ENCODE results near the gene TBL2.
"Not testable (repeated sequence)": the region's sequence is repeated elsewhere in the genome, so short reads cannot be mapped to it uniquely, and the experiment has no call there.

The TBL2 gene

DNA sequence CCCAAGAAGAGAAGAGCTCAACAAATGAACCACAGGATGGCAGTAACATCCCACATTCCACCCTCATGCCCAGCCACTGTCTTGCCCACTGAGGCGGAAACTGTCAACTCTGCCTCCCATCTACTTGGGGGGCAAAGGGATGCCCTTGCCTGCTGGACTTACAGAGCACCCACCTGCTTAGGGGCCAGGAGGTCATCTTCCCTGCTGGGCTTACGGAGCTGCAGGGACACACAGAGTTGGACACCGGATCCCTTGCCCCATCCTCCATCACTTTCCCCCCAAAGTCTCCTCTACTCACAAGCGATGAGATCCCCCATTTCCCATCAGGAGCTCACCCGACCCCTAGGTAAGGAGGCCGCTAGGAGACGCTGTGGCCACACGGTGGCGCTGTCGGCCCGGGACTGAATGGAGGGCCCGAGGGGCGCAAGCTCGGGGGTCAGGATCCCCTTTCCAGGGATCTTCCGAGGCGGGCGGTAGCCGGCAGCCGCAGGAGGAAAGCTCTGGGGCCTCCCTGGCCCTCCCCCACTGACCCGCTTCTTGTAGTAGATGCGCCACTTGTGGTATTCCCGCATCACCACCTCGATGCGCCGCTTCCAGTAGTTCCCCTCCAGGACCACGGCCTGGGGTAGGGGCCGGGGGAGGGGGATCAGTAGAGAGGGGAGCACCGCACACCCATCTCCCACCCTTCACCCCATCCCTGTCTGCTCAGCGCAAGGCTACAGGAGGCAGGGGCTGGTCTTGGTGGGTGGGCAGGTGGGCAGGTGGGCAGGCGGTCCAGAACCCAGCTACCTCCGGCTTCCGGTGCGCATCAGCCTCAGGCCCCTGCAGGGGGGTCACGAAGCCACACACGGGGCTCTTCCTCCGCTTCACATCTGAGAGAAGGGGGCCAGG is 28.7 kb upstream of the TBL2 start:
- DNase-seq (ENCODE audit: low read depth in 4 of 4, low spot score in 1 of 4) = peak; percentile 39 to 63 (median 54)

DNA sequence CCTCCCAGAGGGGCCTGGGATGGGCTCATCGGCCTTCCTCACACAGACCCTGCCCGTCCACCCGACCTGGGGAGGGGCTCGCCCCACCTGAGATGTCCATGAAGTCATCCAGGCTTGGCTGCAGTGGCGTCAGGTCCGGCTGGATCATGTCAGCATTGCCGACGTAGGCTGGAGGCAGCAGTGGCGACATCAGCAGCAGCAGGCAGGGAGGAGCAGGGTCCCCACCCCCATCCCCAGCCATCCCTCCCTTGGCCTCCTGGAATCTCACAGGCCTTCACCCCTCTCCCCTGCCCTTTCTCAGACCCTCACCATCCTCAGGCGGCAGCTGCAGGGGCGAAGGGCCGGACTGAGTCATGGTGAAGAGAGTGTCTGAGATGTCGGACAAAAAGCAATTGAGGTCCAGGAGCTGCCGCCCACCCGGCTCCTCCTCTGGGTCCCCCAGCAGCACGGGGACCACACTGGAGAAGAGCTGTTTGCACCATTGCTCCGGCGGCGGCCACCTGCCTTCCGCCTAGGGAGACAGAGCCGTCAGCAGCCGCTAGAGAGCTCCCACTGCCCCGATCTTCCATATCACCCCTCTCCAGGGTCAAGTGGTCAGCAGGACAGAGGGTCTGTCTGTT is 27.3 kb upstream of the TBL2 start:
- no peak for DNase-seq (ENCODE audit: low read depth in 4 of 4, low spot score in 1 of 4)

DNA sequence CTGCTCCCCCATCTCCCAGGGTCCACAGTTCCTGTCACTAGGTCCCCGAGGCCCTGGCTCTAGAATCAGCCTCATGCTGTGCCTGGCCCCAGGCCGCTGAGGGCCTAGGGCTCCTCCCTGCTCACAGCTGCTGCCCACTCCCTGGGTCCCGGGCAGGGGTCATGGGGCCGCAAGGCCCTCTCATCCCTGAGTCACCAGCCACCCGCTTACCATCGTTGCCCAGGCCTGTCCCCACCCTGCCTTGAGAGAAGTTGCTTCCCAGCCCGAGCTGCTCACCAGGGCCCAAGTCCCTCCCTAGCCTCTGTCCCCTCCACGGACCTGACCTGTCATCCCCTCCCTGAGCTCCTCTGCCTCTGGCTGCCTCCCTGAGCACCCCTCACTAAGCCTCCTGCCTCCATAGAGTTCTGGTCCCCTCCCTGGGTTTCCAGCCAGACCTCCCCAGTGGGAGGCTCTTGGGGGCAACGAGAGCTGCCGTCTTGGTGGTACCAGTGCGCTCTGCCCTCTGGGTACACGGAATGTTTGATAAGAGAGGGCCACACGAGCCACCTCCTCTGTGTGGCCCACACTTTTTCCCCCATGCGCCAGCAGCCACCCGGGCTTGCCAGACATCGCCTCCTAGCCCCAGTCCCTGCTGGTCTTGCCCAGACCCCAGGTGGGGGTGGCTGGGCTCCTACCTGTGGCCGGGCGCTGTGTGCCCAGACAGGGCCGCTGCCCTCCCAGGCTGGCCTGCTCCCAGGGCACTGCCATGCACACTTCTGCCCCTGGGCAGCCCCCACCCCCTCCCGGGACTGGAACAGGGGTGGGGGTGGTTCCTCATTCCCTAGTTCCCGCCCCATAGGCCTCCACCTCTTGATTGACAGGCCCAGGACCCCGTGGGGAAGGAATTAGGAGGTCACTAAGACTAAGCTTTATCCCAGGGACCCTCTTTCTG is 24.6 kb upstream of the TBL2 start:
- no peak for DNase-seq (ENCODE audit: low read depth in 4 of 4, low spot score in 1 of 4)

DNA sequence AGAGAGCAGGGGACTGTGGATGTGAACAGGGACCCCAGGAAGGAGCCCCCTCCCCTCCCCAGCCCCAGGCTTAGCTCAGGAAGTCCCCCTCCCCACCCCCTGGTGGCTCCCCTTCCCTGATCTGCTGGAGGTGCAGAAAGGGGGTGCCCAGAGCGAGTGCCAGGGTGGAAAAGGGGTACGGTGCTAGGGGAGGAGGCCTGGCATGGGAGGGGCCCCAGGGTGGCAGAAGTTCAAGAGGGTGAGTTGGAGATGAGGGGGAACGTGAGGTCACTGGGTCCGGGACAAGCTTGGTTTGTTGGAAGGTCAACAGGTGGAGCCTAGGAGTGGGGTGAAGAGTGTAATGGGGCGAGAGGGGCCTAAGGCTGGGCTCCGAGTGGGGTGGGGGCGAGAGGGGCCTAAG is 21.5 kb upstream of the TBL2 start:
- no peak for DNase-seq (ENCODE audit: low read depth in 4 of 4, low spot score in 1 of 4)

DNA sequence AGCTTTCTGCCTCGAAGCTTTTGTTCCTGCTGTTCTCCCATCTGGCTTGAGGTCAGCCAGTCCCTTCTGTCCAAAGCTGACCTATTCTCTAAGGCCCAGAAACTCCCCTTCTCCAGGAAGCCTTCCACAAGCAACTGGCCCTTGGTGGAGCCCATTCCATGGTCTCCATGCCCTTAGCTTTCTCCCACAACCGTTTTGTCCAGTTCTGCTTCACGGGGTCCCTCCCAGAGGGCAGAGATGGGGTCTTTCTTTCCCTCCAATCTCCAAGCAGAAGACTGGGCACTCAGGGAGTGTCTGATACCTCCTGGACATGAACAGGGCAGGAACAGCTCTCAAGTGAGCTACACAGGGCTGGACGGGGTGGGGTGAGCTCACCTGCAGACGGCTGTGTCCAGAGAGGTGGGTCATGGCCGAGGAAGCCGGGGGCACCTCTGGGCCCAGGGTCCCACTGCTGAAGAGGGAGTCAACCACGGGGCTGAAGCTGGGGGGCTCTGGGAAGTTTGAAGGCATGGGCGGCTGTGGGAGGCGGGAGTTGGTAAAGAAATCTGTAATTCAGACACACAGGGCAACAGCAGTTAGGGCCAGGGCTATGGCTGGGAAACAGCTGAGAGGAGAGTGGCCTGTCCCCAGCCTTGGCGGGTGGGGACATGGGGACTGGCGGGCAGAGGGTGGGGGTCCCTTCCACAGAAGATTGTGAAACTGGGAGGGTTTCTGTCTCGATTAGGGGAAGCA is 20.9 kb upstream of the TBL2 start:
- DNase-seq (ENCODE audit: low read depth in 4 of 4, low spot score in 1 of 4) = no peak

DNA sequence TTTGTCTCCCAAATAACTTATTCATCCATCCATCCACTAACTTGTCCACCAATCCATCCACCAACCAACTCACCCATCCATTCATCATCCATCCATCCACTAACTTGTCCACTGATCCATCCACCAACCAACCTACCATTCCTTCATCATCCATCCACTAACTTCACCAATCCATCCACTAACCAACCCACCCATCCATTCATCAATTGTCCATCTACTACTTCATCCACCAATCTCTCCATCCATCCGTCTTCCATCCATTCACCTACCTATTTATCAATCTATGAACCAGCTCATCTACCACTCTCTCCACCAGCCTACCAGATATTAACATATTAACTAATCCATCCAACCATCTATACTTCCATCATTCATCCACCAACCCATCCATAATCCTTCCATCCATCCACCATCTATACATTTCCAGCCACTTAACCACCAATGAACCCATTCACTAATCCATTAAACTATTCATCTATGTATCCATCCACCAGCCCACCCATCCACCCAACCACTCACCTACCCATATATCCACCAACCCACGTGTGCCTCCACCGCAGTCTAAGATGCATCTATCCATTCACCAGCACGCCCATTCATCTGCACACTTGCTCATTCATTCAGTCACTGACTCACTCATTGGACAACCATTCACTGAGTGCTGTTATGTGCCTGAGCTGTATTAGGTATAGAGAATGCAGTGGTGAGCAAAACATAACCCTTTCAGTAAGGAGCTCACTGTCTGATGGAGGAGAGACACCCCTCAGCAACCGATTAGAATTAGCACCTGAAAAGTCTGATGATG is 19.8 kb upstream of the TBL2 start:
- no peak for DNase-seq (ENCODE audit: low read depth in 4 of 4, low spot score in 1 of 4)

DNA sequence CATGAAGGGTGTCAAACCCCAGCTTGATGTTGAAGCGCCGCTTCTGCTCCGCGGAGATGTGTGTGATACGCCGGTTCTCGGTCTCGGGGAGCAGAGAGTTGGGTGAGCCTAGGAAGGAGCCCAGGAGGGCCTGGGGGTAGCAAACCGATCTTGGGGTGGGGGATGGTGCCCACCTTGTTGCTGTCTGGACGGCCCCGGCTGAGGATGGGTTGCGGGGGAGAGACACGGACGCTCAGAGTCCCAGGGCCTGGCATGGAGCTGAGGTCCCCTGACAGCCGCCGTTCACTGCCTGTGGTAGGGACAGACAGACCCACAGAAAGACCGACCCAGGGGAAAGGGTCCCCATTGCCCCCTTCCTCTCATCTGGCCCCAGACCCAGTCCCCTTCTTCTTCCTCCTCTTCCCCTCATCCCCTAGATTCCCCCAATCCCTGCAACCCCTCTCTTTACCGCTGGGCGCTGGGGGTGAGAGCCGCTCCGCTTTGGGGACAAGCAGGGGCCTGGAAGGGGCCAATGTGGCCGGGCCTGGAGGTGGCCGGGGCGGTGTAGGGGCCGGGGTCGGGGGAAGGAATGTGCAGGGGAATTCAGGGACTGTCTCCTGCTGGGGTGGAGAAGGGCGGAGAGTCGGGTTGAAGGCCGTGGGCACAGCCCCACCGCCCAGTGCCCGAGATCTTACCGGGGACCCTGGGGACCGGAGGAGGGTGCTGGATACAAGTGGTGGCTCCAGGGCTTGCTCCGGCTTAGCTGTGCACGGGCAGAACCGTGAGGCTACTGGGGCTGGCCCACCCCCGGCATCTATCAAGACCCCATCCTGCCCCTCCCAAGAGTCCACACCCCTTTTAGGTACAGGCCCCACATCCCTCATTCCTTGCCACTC is 18.0 kb upstream of the TBL2 start:
- DNase-seq (ENCODE audit: low read depth in 4 of 4, low spot score in 1 of 4) = no peak

DNA sequence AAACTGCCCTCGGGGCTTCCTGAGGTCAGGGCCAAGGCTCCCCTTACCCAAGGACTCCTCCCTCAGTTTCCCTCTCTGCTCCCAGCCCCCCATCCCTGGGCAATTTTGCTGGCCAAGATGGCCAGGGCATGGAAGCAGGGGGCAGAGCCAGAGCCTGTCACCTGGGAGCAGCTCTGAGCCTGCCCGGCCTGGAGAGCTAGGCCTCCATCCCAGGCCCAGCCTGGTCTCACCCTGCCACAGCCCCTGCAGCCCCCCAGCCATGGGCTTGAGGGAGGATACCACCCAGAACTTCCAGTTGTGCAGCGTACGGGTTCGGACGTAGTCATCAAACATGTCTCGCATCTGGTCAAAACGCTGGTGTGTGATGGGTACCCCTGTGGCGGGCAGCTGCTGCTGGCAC is 17.0 kb upstream of the TBL2 start:
- no peak for DNase-seq (ENCODE audit: low read depth in 4 of 4, low spot score in 1 of 4)

DNA sequence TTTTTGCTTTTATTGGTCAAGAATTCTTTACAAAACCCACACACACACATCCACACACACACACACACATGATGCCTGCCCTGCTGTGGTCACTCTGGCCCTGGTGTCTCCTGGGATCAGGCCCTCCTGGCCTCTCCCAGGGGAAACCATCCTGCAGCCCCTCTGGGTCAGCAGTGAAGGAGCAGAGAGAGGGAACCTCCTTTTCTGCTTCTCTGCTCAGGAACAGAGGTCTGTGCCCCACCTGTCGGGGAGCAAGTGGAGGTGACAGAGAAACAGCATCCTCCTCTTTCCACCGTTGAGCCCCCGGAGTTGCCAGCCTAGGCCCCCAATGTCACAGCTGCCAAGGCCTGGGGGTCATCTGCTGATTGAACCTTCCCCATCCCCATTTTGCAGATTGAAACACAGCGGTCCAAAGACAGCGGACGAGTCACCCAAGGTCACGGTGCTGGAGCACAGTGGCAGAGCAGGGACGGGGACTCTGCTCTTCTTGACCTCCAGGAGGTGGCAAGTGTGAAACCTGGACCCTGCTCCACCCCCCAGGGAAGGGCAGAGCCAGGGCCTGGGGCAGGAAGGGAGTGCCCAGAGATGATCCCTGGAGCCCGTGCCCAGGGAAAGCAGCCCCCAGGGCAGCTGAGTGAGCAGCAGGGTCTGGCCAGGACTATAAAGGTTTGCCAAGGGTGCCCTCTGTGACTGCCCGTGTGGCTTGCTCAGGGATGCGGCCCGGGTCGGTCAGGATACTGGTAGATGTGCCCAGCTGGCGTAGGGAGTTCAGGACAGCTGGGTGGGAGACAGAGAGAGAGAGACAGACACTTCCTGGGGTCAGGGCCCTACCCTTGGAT is 15.0 kb upstream of the TBL2 start:
- DNase-seq (ENCODE audit: low read depth in 4 of 4, low spot score in 1 of 4) = no peak

DNA sequence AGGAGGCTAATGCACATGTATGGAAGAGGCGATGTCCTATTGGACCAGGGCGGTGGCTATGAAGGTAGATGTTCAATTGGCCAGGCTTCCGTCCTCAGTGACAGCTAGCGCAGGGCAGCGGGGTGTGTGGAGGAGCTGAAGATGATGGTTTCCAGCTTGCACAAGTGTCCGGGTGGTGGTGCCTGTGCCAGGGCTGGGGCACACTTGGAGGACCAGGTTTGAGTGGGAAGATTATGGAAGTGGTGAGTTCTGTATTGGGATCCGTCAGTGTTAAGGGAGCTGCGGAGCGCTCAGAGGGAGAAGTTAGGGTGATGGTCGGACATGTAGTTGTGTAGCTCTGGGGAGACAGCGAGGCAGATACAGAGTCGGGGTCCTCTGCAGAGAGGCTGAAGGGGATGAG is 8.5 kb upstream of the TBL2 start:
- DNase-seq (ENCODE audit: low read depth in 4 of 4, low spot score in 1 of 4) = no peak

DNA sequence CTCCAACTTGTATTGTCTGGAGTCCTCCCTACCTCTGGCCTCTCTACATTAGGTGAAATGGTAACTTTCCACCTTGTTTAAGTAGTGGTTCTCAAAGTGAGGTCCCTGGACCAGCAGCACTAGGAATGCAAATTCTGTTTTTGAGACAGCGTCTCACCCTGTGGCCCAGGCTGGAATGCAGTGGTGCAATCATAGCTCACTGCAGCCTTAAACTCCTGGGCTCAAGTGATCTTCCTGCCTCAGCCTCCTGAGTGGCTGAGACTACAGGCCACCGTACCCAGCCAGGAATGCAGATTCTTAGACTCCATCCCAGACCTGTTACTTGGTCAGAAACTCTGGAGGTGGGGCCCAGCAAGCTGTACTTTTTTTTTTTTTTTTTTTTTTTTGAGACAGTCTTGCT is 6.8 kb upstream of the TBL2 start:
- no peak for DNase-seq (ENCODE audit: low read depth in 4 of 4, low spot score in 1 of 4)

DNA sequence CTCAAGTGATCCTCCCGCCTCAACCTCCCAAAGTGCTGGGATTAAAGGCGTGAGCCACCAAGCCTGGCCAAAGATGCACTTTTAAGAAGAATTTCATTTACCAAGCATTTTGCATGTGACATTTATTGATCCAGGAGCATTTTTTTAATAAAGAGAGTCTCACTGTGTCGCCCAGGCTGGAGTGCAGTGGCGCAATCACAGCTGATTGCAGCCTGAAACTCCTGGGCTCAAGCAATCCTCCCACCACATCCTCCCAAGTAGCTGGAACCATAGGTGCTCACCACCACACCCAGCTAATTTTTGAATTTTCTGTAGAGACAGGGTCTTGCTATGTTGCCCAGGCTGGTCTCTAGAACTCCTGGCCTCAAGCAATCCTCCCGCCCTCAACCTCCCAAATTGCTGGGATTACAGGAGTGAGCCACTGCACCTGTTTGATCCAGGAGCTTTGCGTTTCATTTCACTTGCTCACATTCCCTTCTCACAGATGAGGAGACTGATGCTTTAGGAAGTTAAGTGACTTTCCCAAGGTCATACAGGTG is 4.4 kb upstream of the TBL2 start:
- DNase-seq (ENCODE audit: low read depth in 4 of 4, low spot score in 1 of 4) = no peak

DNA sequence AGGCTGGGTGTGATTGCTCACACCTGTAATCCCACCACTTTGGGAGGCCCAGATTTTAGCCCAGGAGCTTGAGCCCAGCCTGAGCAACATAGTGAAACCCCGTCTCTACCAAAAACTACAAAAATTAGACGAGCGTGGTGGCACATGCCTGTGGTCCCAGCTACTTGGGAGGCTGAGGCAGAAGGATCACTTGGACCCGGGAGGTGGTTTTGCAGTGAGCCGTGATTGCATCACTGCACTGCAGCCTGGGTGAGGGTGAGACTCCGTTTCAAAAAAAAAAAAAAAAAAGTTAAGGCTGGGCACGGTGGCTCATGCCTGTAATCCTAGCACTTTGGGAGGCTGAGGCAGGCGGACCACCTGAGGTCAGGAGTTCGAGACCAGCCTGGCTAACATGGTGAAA is 2.6 kb upstream of the TBL2 start:
- not testable (repeated sequence) for DNase-seq (ENCODE audit: low read depth in 4 of 4, low spot score in 1 of 4)

DNA sequence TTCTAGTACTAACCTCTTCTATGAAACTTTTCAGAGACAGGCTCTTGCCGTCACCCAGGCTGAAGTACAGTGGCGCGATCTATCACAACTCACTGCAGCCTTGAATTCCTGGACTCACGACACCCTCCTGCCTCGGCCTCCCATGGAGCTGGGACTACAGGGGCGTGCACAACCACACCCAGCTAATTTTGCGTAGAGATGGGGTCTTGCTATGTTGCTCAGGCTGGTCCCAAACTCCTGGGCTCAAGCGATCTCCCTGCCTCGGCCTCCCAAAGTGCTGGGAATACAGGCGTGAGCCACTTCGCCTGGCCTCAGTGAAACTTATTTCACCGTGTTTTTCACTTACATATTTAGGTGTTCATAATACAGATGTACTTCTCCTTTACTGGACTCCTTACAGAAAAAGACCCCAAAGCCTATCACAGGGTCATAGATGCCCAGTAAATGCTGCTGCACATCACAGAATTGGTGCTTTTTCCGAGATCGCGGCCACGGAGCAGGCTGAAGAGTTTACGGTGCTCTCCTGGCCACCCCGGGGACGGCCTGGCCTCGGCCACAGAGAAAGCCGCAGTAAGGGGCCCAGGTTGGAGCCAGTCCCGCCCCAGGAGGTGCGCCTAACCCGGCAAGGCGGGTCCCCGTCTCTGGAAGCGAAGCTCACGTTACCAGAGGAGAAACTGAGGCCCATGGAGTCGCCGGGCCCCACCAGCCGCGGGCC is 595 bp downstream of the TBL2 start:
- peak in 1 of 4 experiments; percentile 11 for DNase-seq (ENCODE audit: low read depth in 4 of 4, low spot score in 1 of 4)

DNA sequence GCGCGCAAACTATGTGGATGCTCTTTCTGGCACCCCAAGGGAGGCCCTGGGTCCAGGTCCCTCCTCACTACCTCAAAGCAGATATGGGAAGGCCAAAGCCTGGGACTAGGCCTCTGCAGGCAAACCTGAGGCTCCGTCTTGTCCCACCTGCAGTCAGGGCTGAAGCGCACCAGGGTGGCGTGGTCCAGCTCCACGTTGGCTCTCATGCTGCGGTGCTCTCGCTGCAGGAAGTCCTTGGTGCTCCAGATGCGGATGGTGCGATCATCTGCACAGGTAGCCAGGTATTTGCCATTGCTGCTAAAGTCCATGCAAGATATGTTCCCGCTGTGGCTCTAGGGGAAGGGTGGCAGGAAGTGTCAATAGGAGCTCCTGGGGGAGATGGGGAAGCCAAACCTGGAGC is 4.6 kb downstream of the TBL2 start:
- no peak for DNase-seq (ENCODE audit: low read depth in 4 of 4, low spot score in 1 of 4)

DNA sequence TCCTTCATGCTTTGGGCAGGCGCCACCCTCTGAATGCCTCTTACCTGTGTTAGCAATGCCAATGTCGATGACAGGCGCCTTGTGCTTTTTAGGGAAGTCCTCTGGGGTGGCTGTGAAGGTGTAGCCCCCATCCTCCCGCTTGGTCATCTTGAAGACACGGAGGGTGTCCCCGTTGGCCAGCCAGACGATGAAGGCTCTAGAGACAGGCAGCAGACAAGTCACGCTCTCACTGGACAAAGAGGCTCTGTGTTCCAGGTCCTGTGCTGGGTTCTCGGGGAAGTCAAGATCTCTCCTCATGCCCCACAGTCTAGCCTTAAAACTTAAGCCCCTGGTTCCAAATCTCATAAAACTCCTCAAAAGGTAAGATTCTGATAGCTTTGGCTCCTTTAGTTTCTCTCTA is 5.1 kb downstream of the TBL2 start:
- DNase-seq (ENCODE audit: low read depth in 4 of 4, low spot score in 1 of 4) = no peak

DNA sequence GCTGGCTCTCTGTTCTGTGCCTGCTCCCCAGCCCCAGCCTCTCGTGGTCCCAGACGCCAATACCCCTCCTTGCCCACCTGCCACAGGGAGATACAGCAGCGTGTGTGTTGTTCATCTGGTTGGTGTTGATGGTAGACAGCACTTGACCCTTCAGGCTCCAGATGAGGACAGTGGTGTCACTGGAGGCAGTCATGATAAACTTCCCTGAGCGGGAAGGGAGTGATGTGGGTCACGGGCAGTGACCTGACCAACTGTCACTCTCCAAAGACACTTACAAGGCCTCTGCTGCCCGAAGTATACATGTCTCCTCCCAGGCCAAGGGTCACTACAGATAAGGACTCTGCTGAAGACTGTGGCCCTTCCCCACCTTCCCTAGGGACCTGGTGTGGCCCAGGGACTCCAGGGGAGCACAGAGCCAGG is 5.6 kb downstream of the TBL2 start:
- DNase-seq (ENCODE audit: low read depth in 4 of 4, low spot score in 1 of 4) = no peak

All from stimulated activated CD4-positive, alpha-beta T cell treated with anti-CD3 and anti-CD28 coated beads, Interleukin-1b, Interleukin-23, amount 100 ng/mL, for 24 hours (primary cell).